HL-60 (cell line): ENCODE data around the gene PUM1.

Source experiments
- CTCF ChIP-seq: IDR thresholded peaks from one replicate; pipeline ENCODE4 v1.5.1; 2011; ENCODE audit warnings: low read length, control low read depth, inconsistent platforms; ENCODE audit not compliant: insufficient read depth
- GABPA ChIP-seq: IDR thresholded peaks from 2 replicates; pipeline ENCODE4 v1.6.1; 2012; ENCODE audit warnings: low read depth
- POLR2AphosphoS5 ChIP-seq: IDR thresholded peaks from 2 replicates; pipeline ENCODE4 v1.6.1; 2012; ENCODE audit warnings: low read depth
- REST ChIP-seq: IDR thresholded peaks from 2 replicates; pipeline ENCODE4 v1.6.1; 2012; ENCODE audit warnings: low read depth; ENCODE audit not compliant: insufficient replicate concordance
- SPI1 ChIP-seq: IDR thresholded peaks from 2 replicates; pipeline ENCODE4 v1.6.1; 2012; ENCODE audit warnings: low read depth, mild to moderate bottlenecking, borderline replicate concordance

GRCh38 chr1:30885570-30886522 is 179.7 kb downstream of the PUM1 start:
- no peak for TF ChIP-seq CTCF
- TF ChIP-seq POLR2AphosphoS5: no peak
- TF ChIP-seq GABPA: no peak
- TF ChIP-seq REST: no peak
- TF ChIP-seq SPI1: no peak
